ENCODE data around the gene ANLN.

DNA sequence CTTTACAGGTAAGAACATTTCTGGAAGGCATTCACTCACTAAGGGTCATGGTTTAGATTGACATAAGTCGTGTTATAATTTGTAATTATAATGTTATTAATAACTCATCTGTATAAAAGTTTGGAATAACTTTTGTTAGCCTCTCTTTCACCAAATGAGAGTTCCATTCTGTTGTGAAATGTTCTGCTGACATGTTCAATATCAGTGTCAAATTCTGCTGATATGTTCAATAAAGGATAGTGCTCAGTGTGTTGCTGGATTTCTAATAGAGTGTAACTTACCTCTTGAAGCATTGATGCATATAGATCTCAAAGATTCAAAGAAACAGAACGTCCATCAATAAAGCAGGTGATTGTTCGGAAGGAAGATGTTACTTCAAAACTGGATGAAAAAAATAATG is 30.6 kb downstream of the ANLN start:
- TF ChIP-seq POLR2AphosphoS5 (IDR thresholded peaks at IDR 0.05; ENCODE audit: low read depth, low read length), result no peak
- TF ChIP-seq SIN3A (IDR thresholded peaks at IDR 0.05; ENCODE audit: borderline replicate concordance, insufficient read depth, low read length), result no peak
- TF ChIP-seq REST (IDR thresholded peaks at IDR 0.05; ENCODE audit: insufficient read depth in 1 of 2, low read depth in 2 of 2, low read length in 2 of 2), result no peak
- no peak for TF ChIP-seq TAF1 (IDR thresholded peaks at IDR 0.05; ENCODE audit: borderline replicate concordance, insufficient read depth, low read length)
- TF ChIP-seq FOXP2 (optimal IDR thresholded peaks at IDR 0.05; ENCODE audit: borderline replicate concordance, extremely low read depth, extremely low read length, insufficient read depth), result no peak
